WTC11 (cell line): ENCODE measurements around the gene HLA-DPA1.

Experiments used
- CDX4 ChIP-seq: fragments of 250-450 bp; sonication (Bioruptor Pico); IDR thresholded peaks from 2 replicates; pipeline ENCODE4 v1.9.0; 2021; ENCODE audit warnings: moderate library complexity, mild to moderate bottlenecking, inconsistent platforms, borderline replicate concordance
- CTCF ChIP-seq: fragments of 200-600 bp; IDR thresholded peaks from 2 replicates; pipeline ENCODE4 v1.8.0; 2022; ENCODE audit warnings: antibody characterized with exemption
- E2F5 ChIP-seq: sonication (generic); formaldehyde crosslinking; IDR thresholded peaks from 2 replicates; pipeline ENCODE4 v1.8.1; 2022; ENCODE audit warnings: mild to moderate bottlenecking, moderate library complexity, missing genetic modification reagents
- ESRRA ChIP-seq: sonication (generic); formaldehyde crosslinking; IDR thresholded peaks from 2 replicates; pipeline ENCODE4 v1.8.1; 2022; ENCODE audit warnings: mild to moderate bottlenecking, missing genetic modification reagents, borderline replicate concordance
- MXD4 ChIP-seq: fragments of 250-450 bp; sonication (Bioruptor Pico); IDR thresholded peaks from 2 replicates; pipeline ENCODE4 v1.8.0; 2021; ENCODE audit warnings: mild to moderate bottlenecking, moderate library complexity, borderline replicate concordance
- TCF7 ChIP-seq: sonication (generic); formaldehyde crosslinking; IDR thresholded peaks from 2 replicates; pipeline ENCODE4 v1.8.0; 2022; ENCODE audit warnings: mild to moderate bottlenecking, low read depth, missing genetic modification reagents, moderate library complexity
- ZNF138 ChIP-seq: sonication (generic); formaldehyde crosslinking; conservative IDR thresholded peaks from 2 replicates; pipeline ENCODE4 v1.8.1; 2022; ENCODE audit warnings: mild to moderate bottlenecking, moderate library complexity, missing genetic modification reagents
- TF ChIP-seq, protein P1 (sequence below): sonication (generic); formaldehyde crosslinking; IDR thresholded peaks from 2 replicates; pipeline ENCODE4 v1.8.1; 2023; ENCODE audit warnings: mild to moderate bottlenecking, missing genetic modification reagents

GRCh38 chr6:33017018-33017417 is 56.4 kb downstream of the HLA-DPA1 start:
- TF ChIP-seq CTCF (no peak), ESRRA (CRISPR knock-in tag) (no peak), TCF7 (no peak), ZNF138 (no peak), E2F5 (CRISPR knock-in tag) (no peak), CDX4 (CRISPR knock-in tag) (no peak), MXD4 (no peak)
- TF ChIP-seq, protein P1, sequence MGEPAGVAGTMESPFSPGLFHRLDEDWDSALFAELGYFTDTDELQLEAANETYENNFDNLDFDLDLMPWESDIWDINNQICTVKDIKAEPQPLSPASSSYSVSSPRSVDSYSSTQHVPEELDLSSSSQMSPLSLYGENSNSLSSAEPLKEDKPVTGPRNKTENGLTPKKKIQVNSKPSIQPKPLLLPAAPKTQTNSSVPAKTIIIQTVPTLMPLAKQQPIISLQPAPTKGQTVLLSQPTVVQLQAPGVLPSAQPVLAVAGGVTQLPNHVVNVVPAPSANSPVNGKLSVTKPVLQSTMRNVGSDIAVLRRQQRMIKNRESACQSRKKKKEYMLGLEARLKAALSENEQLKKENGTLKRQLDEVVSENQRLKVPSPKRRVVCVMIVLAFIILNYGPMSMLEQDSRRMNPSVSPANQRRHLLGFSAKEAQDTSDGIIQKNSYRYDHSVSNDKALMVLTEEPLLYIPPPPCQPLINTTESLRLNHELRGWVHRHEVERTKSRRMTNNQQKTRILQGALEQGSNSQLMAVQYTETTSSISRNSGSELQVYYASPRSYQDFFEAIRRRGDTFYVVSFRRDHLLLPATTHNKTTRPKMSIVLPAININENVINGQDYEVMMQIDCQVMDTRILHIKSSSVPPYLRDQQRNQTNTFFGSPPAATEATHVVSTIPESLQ (CRISPR knock-in tag), result no peak
